NCI-H446 (cell line): ENCODE results near the gene MGAT4C.
A peak's percentile ranks its signal among the peaks of the same experiment; 100 is the strongest.

Experiments used
- DNase-seq, 2 experiments: peaks; one replicate each; lab custom pipeline; 2025; lab: John Stamatoyannopoulos, UW

MGAT4C gene

GRCh38 chr12:85975716-85976115 is 280.5 kb downstream of the MGAT4C start:
- DNase-seq = no peak

DNA sequence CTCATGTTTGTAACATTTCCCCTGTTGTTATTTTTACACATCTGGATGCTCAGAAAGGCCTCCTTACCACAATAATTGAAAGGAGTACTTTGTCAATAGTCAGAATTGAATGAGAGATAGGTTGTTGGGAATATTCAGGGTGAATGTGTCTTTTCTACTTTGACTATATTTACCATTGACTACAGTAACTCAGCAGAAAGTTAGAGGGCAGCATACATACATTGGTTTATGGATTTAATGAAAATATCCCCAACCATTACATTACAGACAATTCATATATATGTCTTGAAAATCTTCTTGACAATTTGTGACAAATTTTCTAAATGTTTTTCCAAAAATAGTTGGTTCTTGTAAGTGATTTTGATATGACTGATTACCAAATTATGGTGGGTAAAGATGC is 284.4 kb downstream of the MGAT4C start:
- DNase-seq = no peak

DNA sequence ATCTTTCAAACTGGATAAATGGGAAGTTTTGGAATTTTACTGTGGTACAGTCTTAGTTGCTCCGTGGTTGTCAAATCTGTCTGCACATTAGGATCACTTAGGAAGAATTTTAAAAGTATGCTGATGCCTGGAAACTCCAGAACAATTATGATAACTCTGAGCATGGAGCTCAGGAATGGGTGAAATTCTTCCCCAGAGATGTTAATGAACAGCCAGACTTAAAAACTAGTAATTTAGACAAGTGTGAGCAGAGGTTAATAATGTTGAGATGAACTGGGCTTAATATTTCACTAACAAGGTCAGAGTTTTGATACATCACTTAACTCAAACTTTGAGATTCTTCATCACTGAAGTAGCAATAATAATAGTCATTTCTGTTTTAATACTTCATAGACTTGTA is 287.6 kb downstream of the MGAT4C start:
- no peak for DNase-seq

DNA sequence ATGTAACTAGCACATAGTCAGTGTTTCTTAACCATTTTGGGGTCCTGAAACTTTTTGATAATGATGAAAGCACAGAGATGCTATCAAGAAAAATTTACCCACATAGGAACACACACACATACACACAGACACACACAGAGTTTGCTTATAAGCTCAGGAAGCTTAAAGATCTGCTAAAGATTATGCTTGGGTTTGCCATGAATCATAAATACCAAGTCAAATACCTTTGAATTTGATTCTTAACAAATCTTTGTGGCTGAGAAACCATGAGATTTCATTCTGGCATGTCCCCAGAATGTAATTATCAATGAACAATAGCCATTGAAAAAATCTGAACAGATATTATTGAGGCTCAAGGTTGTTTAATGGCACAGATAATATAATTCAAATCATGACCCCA is 292.9 kb downstream of the MGAT4C start:
- no peak for DNase-seq

DNA sequence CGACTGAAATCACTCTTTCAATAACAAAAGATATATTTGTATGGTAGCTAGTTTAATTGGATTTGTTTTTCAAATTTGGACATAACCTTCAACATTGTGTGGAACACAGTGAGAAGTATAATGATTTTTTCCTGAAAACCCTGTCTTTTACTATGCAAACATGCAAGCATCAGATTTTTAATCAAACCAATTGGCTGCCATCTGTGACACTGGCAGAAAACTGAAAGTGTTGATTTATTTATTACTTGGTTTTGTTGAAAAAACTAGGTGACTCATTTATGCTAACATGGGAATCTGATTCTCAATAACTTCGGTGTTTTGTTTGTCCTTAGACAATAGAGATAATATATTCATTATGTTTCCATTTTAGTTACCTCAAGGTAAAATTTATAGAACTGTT is 300.1 kb downstream of the MGAT4C start:
- peak; percentile 25 to 55 for DNase-seq

DNA sequence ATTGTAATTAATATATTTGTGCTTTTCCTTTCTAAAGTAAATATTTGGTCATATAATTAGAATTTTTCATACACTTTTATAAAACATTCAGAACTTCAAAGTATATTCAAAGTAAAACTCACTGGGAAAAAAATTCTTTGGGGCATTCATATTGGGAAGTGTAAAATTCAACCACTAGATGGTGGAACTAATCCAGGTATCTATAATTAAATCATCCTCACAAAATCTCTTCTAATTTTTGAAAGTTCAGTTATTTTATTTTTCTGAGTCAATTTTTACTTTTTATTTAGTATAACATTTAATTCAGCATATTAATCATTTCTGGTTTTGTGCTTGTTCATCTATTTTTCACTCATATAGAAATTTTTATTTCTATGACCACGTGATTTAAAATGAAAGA is 301.1 kb downstream of the MGAT4C start:
- DNase-seq = peak in 1 of 2 experiments; percentile 34

- peak; percentile 23 to 39 for DNase-seq
These were observed 304.4 kb downstream of the MGAT4C start for GRCh38 chr12:85951823-85952222.

- DNase-seq = no peak
These were observed 306.9 kb downstream of the MGAT4C start for GRCh38 chr12:85949253-85949652.

DNA sequence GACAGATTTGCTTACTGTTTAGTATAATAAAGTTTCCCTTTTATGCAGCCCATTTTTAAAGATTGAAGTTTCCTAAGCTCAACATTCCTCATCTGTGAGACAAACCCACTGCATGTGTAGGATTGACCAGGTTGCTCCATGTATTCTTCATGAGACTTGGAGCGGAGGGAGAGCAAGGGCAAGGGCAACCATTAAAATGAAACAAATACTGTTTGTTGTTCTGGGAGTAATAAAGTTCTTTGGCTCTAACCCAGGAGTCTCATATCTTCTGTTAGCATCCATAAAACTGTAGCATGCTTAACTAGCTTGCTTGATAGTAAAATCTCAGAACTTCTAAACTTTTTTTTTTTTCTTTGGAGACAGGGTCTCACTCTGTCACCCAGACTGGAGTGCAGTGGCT is 307.9 kb downstream of the MGAT4C start:
- no peak for DNase-seq

DNA sequence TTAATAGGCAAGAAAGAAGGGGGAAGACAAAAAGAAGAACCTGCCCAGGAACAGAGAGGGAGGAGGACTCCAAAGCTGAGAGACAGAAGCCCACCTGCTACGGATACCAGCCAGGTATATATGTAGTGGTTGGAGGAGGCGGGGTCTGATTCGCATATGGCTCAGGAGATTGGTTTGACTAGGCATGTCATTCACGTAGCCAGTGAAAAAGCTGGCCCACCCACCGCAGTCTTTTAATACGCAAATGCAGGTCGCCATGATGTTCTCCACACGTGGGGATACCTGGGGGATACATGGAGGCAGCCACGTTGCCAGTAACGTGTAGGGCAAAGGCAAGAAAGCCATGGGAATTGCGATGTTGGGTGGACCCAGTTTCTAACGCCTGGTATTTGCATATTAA is 308.9 kb downstream of the MGAT4C start:
- DNase-seq = no peak

DNA sequence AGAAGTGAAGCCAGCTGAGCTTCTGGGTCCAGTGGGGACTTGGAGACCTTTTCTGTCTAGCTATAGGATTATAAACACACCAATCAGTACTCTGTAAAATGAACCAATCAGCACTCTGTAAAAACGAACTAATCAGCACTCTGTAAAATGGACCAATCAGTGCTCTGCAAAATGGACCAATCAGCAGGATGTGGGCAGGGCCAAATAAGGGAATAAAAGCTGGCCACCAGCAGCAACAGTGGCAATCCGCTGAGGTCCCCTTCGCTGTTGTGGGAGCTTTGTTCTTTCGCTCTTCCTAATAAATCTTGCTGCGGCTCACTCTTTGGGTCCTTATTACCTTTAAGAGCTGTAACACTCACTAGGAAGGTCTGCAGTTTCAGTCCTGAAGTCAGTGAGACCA is 309.8 kb downstream of the MGAT4C start:
- DNase-seq = no peak

GRCh38 chr12:85927166-85927565 is 329.0 kb downstream of the MGAT4C start:
- DNase-seq = no peak

- peak; percentile 32 to 41 for DNase-seq
These were observed 332.3 kb downstream of the MGAT4C start for GRCh38 chr12:85923767-85924331.

DNA sequence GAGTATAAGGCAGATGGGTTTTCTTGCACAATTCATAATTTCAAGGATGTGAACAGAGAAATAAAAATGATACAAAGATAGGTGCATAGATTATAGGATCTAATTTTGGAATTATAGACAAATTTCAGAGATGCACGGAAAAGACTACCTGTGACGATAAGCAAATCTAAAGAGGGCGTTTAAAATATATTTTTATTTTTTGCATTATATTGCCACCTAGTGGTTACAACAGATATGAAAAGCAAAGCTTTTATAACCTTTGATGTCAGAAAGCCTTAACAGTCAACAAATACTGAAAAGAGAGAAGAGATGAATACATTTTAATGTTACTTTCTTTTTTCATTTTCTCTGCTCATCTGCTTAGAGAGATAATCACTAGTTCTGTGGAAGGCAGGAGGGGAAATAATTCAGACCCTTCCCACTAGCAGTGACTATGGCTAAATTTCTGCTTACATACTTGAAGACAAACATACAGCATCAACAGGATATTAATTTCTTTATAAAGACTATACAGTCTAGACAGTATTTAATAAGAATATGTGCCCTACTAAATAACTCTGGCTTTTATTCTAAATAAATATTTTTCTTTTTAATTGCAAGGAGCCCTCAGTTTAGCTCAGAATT is 335.8 kb downstream of the MGAT4C start:
- peak; percentile 27 to 72 for DNase-seq
